Parathyroid adenoma (tissue), 2 donors: ENCODE measurements around the gene PKD1L1.
A peak's percentile ranks its signal among the peaks of the same experiment; 100 is the strongest.

ENCODE experiments used
- H2AFZ ChIP-seq: fragments of 300-600 bp; sonication (generic); one replicate; pipeline ENCODE4 v1.7.0; 2017; ENCODE audit warnings: antibody characterized with exemption, mild to moderate bottlenecking
- H3K27ac ChIP-seq: fragments of 300-600 bp; sonication (generic); one replicate; pipeline ENCODE4 v1.7.0; 2017
- H3K27me3 ChIP-seq: fragments of 300-600 bp; sonication (generic); one replicate; pipeline ENCODE4 v1.7.0; 2017; ENCODE audit warnings: low read length; ENCODE audit not compliant: control insufficient read depth, insufficient read depth
- H3K36me3 ChIP-seq: fragments of 300-600 bp; sonication (generic); one replicate; pipeline ENCODE4 v1.7.0; 2017; ENCODE audit warnings: low read length; ENCODE audit not compliant: control insufficient read depth, insufficient read depth
- H3K4me1 ChIP-seq: fragments of 300-600 bp; sonication (generic); one replicate; pipeline ENCODE4 v1.7.0; 2017; ENCODE audit warnings: control low read depth
- H3K4me2 ChIP-seq: fragments of 300-600 bp; sonication (generic); one replicate; pipeline ENCODE4 v1.7.0; 2017; ENCODE audit warnings: low read length
- H3K4me3 ChIP-seq: fragments of 300-600 bp; sonication (generic); one replicate; pipeline ENCODE4 v1.7.0; 2017; ENCODE audit warnings: low read depth, low read length
- H3K79me2 ChIP-seq: fragments of 300-600 bp; sonication (generic); one replicate; pipeline ENCODE4 v1.7.0; 2017; ENCODE audit warnings: control low read depth
- H3K9ac ChIP-seq: fragments of 300-600 bp; sonication (generic); one replicate; pipeline ENCODE4 v1.7.0; 2017; ENCODE audit warnings: mild to moderate bottlenecking
- H3K9me3 ChIP-seq: fragments of 300-600 bp; sonication (generic); one replicate; pipeline ENCODE4 v1.7.0; 2017; ENCODE audit warnings: low read length; ENCODE audit not compliant: control insufficient read depth
- CTCF ChIP-seq: fragments of 300-600 bp; sonication (generic); IDR thresholded peaks from one replicate; pipeline ENCODE4 v1.7.0; 2017; ENCODE audit warnings: antibody characterized with exemption, mild to moderate bottlenecking
- donor health status: primary hyperparathyroidism.

PKD1L1 gene

DNA sequence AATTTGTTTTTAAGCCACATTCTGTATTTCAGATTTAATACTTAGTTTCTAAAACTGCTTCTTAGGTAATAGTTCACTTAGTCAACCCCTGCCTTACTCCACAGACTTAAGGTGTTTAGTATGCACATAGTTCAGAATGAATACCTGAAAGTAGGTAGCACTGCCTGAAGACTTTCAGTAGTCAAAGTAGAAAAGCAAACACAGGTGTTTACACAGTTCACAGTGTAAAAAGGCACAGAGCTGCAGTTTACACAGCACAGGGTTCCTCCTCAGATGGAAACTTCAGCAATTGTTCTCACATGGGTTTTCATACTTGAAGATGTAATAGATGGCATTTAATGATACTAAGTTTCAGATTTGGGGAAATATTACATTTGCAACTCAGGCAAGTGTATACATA, 3.1 kb upstream of the PKD1L1 start:
- no peak overlapping the region for H3K9ac ChIP-seq
- H3K4me2 ChIP-seq: no peak overlapping the region
- H3K36me3 ChIP-seq: no peaks in the 10 kb centered on the region
- H3K9me3 ChIP-seq: no peaks in the 10 kb centered on the region
- H3K79me2 ChIP-seq: no peaks in the 10 kb centered on the region
- no peak overlapping the region for H3K27ac ChIP-seq
- H3K27me3 ChIP-seq: no peaks in the 10 kb centered on the region
- peaks cover 13% of the 10 kb centered on the region for H3K4me1 ChIP-seq
- H3K4me3 ChIP-seq: no peak overlapping the region
- peak overlapping the region; percentile 31 for H2AFZ ChIP-seq
- TF ChIP-seq CTCF: no peak

DNA sequence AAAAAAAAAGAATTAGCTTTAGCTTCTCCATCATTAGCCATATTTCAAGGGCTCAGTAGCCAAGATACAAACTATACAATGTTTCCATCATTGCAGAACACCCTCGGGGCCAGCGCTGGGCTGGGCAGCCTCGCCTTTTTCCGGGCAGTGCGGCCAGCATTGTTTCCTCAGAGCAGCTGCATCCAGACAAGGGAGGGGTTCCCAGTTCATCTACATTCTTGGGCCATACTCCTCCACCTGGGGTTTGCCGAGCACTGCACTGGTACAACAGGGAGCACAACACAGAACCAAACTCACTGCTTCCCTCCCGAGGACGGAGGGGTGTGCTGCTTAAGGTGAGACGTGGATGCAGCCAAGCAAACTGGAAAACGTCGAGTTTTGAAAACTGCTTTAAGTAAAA, 2.4 kb upstream of the PKD1L1 start:
- Histone ChIP-seq H3K36me3 (no peaks in the 10 kb centered on the region), H3K27ac (no peak overlapping the region), H2AFZ (peak overlapping the region; percentile 31), H3K4me2 (no peak overlapping the region), H3K27me3 (no peaks in the 10 kb centered on the region), H3K9ac (no peak overlapping the region), H3K9me3 (no peaks in the 10 kb centered on the region), H3K4me1 (peaks cover 13% of the 10 kb centered on the region), H3K4me3 (no peak overlapping the region), H3K79me2 (no peaks in the 10 kb centered on the region)
- TF ChIP-seq CTCF: no peak

- no peak overlapping the region for H3K9ac ChIP-seq
- no peak overlapping the region for H3K27ac ChIP-seq
- H3K9me3 ChIP-seq: no peaks in the 10 kb centered on the region
- TF ChIP-seq CTCF: no peak
- peaks cover 13% of the 10 kb centered on the region for H3K4me1 ChIP-seq
- no peaks in the 10 kb centered on the region for H3K27me3 ChIP-seq
- no peak overlapping the region for H2AFZ ChIP-seq
- no peak overlapping the region for H3K4me3 ChIP-seq
- H3K4me2 ChIP-seq: no peak overlapping the region
- H3K79me2 ChIP-seq: no peaks in the 10 kb centered on the region
- no peaks in the 10 kb centered on the region for H3K36me3 ChIP-seq
These were observed 1.4 kb upstream of the PKD1L1 start for GRCh38 chr7:47949703-47950102.

GRCh38 chr7:47947355-47947749, 914 bp downstream of the PKD1L1 start:
- no peaks in the 10 kb centered on the region for H3K79me2 ChIP-seq
- H3K36me3 ChIP-seq: no peaks in the 10 kb centered on the region
- no peak overlapping the region for H3K4me2 ChIP-seq
- no peak overlapping the region for H3K9ac ChIP-seq
- H3K9me3 ChIP-seq: no peaks in the 10 kb centered on the region
- no peak overlapping the region for H2AFZ ChIP-seq
- H3K27me3 ChIP-seq: no peaks in the 10 kb centered on the region
- no peak overlapping the region for H3K4me3 ChIP-seq
- peaks cover 13% of the 10 kb centered on the region for H3K4me1 ChIP-seq
- peak overlapping the region; percentile 42 for H3K27ac ChIP-seq
- TF ChIP-seq CTCF: no peak

DNA sequence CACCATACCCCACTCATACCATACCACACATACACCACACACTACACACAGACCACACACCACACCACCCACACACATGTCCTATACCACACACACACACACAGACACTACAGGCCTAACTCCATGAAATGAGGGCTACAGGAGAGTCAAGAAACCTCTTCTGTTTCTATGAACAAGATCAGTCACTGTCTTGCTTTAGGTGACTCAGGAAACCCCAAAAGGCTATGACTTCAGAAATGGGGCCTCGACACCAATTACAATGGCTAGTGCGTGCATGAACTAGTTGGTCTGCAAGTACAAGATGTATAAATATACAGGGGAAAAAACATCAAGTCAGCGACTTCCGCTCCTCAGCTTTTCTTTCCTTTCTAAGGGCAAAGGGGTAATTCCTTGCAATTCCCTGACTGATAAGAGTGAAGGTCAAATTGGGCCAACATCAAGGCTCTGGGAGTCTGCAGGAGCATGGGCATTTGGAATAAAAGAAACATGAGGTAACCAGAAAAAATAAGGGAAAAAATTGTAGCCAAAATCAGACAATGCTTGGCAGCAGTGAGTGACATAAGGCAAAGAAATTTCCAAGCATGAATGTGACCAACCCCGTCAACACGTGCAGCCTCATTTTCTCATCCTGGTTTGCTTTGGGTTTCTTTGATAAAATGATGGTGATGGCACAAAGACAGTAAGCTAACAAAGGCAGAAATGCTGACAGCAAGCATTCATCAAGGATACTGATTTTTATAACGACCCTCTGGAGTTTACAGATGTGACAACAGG, 1.5 kb downstream of the PKD1L1 start:
- no peak overlapping the region for H3K4me3 ChIP-seq

More for the DNA sequence above, 1.5 kb downstream of the PKD1L1 start:
- H3K36me3 ChIP-seq: no peaks in the 10 kb centered on the region
- H3K27me3 ChIP-seq: no peaks in the 10 kb centered on the region
- no peak overlapping the region for H2AFZ ChIP-seq
- peaks cover 10% of the 10 kb centered on the region for H3K4me1 ChIP-seq
- no peak overlapping the region for H3K4me2 ChIP-seq
- no peaks in the 10 kb centered on the region for H3K9me3 ChIP-seq
- H3K9ac ChIP-seq: no peak overlapping the region
- H3K79me2 ChIP-seq: no peaks in the 10 kb centered on the region
- peak overlapping the region; percentile 42 for H3K27ac ChIP-seq
- TF ChIP-seq CTCF: no peak
